CD4-positive, alpha-beta T cell treated with Interferon alpha-2 for 1 hour (primary cell): Measurements from ENCODE around the gene TSHZ2.

ENCODE experiments used
- DNase-seq, 2 donors: peaks; one replicate each; pipeline ENCODE4 v3.0.0-alpha.2; 2020 to 2022

The TSHZ2 gene

GRCh38 chr20:53030061-53030460 lies 57.9 kb downstream of the TSHZ2 start:
- DNase-seq: peak in 1 of 2 donors; percentile 28

GRCh38 chr20:53032046-53032445 lies 59.9 kb downstream of the TSHZ2 start:
- no peak for DNase-seq

- DNase-seq: no peak
Measured at GRCh38 chr20:53032478-53032932, 60.3 kb downstream of the TSHZ2 start.

GRCh38 chr20:53033176-53033575 lies 61.0 kb downstream of the TSHZ2 start:
- no peak for DNase-seq

GRCh38 chr20:53034899-53035298 lies 62.7 kb downstream of the TSHZ2 start:
- no peak for DNase-seq

- DNase-seq: no peak
Measured at GRCh38 chr20:53036992-53037391, 64.8 kb downstream of the TSHZ2 start.

DNA sequence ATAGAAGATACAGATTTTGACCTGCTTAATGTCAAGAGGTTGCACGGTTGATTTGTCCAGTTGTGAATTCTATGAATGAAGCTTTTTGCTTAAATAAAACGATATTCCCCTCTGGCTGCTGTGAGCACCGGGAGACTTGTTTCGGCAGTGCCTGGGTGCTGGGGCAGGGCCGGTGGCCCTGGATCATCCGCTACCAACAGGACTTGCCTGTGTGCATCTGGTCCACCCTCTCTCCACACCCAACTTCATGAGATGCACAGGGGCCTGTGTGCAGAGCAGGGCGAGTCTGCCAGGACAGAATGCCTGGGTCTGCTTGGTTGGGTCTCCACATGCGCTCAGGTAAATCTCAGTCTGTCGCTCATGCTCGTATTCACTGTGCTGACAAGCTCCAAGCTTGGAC lies 65.5 kb downstream of the TSHZ2 start:
- no peak for DNase-seq

DNA sequence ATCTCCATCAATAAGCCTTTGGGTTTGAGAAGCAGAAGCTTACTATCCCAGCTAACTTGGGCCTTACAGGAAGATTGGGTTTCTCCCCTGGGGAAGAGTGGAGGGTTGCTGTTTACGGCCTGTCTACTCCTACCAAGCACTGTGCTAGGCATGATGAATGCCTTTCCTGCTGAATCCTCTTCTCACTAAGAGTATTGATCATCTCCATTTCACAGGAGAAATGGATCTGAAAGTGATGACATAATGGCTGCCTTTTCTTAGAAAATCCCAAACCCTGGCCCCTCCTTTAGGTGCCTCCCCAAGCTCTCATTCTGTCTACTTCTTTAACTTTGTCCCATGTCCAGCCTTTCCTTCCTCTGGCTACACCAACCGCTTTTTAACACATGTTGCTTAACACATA lies 66.1 kb downstream of the TSHZ2 start:
- DNase-seq: no peak

- no peak for DNase-seq
Measured at GRCh38 chr20:53040693-53041589, 68.8 kb downstream of the TSHZ2 start.

GRCh38 chr20:53042521-53042920 lies 70.4 kb downstream of the TSHZ2 start:
- no peak for DNase-seq

DNA sequence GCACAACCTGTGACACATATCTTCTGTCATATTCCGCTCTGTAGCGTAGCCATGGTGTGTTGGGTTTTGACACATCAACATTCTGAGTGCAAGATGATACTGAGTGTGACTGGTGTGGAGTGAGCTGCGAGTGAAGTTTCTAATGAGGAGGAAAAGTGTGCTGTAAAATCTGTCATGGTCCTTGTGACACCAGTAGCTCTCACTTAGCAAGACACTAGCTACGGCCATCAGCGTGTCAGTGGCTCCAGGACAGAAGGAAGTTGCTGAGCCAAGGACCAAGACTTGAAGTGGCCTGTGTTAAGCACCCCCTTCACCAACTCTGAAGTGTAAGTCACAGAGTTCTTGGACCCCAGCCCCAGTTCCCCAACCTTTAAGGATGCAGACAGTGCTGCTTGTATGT lies 72.1 kb downstream of the TSHZ2 start:
- DNase-seq: no peak

- DNase-seq: no peak
Measured at GRCh38 chr20:53045941-53046340, 73.8 kb downstream of the TSHZ2 start.

DNA sequence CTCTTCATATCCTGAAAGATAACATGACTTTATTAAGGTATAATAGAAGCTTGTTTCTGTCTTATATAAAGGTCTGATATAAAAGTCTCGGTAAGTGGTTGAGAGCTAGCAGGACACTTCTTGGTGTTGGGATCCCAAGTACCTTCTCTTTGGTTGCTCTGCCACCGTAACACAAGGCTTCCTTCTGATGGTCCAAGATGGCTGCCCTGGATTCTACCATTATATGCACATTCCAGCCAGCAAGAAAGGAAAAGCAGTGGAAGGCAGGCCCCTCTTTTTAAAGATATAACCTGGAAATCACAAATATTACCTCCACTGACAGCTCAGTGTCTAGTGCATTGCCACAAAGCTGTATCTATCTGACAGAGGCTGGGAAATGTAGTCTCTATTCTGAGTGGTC lies 75.0 kb downstream of the TSHZ2 start:
- DNase-seq: no peak

- no peak for DNase-seq
Measured at GRCh38 chr20:53048387-53048786, 76.2 kb downstream of the TSHZ2 start.

- no peak for DNase-seq
Measured at GRCh38 chr20:53050338-53050737, 78.2 kb downstream of the TSHZ2 start.

DNA sequence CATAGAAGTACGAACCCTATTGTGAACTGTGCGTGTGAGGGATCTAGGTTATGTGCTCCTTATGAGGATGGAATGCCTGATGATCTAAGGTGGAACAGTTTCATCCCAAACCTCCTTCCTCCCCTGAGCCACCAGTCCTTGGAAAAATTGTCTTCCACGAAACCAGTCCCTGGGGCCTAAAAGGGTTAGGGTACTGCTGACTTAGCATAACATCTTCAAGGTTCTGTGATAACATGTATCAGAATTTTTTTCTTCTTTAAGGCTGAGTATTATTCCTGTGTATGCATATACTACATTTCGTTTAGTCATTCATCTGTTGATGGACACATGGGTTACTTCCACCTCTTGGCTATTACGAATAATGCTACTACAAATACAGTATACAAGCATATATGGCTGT lies 80.2 kb downstream of the TSHZ2 start:
- no peak for DNase-seq

DNA sequence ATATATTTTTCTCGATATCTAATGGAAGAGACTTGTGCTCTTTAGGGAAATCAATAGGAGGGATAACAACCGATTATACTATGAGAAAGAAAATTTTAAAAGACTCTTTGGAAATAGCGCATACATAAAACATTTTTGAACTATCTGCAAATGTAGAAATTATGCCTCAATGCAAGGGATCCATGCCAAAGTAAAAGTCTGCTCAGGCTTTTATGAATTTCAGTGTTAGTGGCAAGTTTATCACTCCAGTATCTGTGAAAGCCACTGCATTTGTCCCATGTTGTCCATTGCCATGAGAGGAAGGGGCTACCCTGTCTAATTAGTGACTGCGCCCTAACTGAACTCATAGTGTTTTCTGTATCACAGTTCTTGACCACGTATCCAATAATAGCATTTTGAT lies 81.4 kb downstream of the TSHZ2 start:
- no peak for DNase-seq

GRCh38 chr20:53055367-53056067 lies 83.4 kb downstream of the TSHZ2 start:
- no peak for DNase-seq

DNA sequence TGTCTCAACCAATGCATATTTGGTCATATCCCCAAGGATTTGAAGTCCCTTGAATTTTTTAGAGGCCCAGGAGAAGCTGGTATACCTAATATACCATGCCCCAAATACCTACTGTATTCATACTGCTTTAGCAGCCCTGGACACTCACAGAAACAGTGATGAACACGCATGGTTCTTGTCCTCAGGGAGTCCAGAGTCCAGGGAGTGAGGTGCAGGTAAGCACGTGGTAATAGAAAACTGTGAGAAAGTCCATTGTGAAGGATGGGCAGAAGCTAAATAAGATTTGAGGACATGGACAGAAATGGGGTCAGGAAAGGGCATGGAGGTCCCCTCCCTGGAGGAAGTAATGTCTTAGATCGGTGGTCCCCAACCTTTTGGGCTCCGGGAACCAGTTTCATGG lies 85.4 kb downstream of the TSHZ2 start:
- DNase-seq: no peak

DNA sequence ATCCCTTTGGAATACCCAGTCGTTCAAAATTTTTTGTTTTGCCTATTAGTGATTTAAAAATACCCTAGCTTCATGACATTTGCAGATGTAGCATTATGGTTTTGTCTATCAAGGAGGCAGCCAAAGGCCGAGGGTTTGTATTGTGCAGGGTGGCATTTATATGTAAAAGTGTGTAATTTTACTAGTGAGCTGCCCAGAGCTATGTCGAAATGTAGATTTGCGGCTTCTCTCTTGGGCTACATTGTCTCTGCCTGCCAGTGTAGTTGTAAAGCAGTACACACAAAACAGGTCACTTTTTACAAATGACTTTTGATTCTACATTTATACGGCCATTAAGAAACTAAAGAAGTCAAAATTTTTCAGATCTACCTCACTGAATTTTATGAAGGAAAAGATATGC lies 87.7 kb downstream of the TSHZ2 start:
- no peak for DNase-seq

GRCh38 chr20:53061192-53062108 lies 89.3 kb downstream of the TSHZ2 start:
- DNase-seq: no peak

DNA sequence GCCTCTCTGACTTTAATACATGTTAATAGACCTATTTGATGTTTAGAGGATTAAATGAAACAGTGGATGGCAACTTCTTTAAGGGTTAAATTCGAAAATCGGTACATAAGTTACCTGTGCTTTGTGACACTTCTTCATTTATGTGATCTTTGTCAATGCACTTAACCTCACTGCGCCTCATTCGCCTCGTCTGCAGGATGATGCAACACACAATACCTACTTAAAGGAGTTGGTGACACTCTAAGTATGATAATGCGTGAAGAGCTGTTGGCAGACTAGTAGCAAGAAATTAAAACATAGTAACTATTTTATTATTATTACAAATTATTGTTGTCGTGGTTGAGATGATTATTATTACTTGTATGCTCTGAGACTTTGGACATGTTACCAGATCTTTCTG lies 92.8 kb downstream of the TSHZ2 start:
- no peak for DNase-seq

GRCh38 chr20:53068241-53068640 lies 96.1 kb downstream of the TSHZ2 start:
- no peak for DNase-seq
